T-cell (primary cell): ENCODE data around the gene TNS1. TPM values are rescaled to one million over a fixed set of nuclear protein-coding genes. Genes with fewer than 3 reads are reported as not detected.
A peak's percentile ranks its signal among the peaks of the same experiment; 100 is the strongest.
"Not testable (repeated sequence)": the region's sequence is repeated elsewhere in the genome, so short reads cannot be mapped to it uniquely, and the experiment has no call there.

Experiments used
- ATAC-seq, 4 experiments: fragments of 200-7000 bp in 3 of 4; fragments of 150-1000 bp in 1 of 4; cut with Tn5 transposase; replicated peaks in 1 of 4; 1 replicate in 3 of 4; 2 replicates in 1 of 4; pipeline ENCODE4 v1.10.0; 2021; ENCODE audit warnings: moderate library complexity in 3 of 4, mild to moderate bottlenecking in 2 of 4, moderate number of reproducible peaks in 1 of 4
- CTCF ChIA-PET, 2 donors: fragments of 300-600 bp; sonication (Branson Sonifier 250); formaldehyde crosslinking; loops; one replicate each; lab custom pipeline; 2022; ENCODE audit warnings: antibody characterized with exemption in 2 of 2; lab: Charles Lee
- POLR2A ChIA-PET, 2 donors: fragments of 300-600 bp; sonication (Branson Sonifier 250); formaldehyde crosslinking; loops; one replicate each; lab custom pipeline; 2022; ENCODE audit warnings: antibody characterized with exemption in 2 of 2; lab: Charles Lee
- DNase-seq, 35 experiments: peaks; one replicate each; pipeline versions ENCODE4 v3.0.0 to v3.0.0-alpha.2; 2013 to 2023
- H3K27ac ChIP-seq: one replicate; pipeline ENCODE4 v1.5.1; 2013; ENCODE audit warnings: low read length
- H3K27me3 ChIP-seq, 2 experiments: replicated peaks in 1 of 2; 1 replicate in 1 of 2; 2 replicates in 1 of 2; pipeline versions ENCODE4 v1.6.1 to v1.7.0; 2013; ENCODE audit warnings: low read length in 1 of 2, mixed read lengths in 1 of 2; ENCODE audit not compliant: control insufficient read depth in 2 of 2, insufficient read depth in 2 of 2; ENCODE audit errors: extremely low read depth in 1 of 2
- H3K36me3 ChIP-seq, 2 donors: 1 replicate in 1 of 2; 2 replicates in 1 of 2; pipeline versions ENCODE4 v1.6.1 to v1.7.0; 2013; ENCODE audit warnings: low read length in 1 of 2; ENCODE audit not compliant: control insufficient read depth in 2 of 2, insufficient read depth in 1 of 2; ENCODE audit errors: extremely low read depth in 1 of 2
- H3K4me1 ChIP-seq, 2 experiments: 1 replicate in 1 of 2; 2 replicates in 1 of 2; pipeline versions ENCODE4 v1.6.1 to v1.7.0; 2013; ENCODE audit warnings: low read length in 2 of 2, mixed read lengths in 1 of 2; ENCODE audit not compliant: insufficient read depth in 2 of 2, control insufficient read depth in 1 of 2; ENCODE audit errors: extremely low read depth in 1 of 2
- H3K4me3 ChIP-seq, 2 donors: 1 replicate in 1 of 2; 2 replicates in 1 of 2; pipeline versions ENCODE4 v1.5.1 to v1.7.0; 2013; ENCODE audit warnings: mild to moderate bottlenecking in 2 of 2, low read length in 1 of 2, moderate library complexity in 1 of 2; ENCODE audit not compliant: control insufficient read depth in 1 of 2; ENCODE audit errors: extremely low read depth in 1 of 2
- H3K9me3 ChIP-seq: 2 replicates; pipeline ENCODE4 v1.7.0; 2013
- H3K27ac Mint-ChIP-seq, 2 donors: one replicate each; pipeline ENCODE4 v1.8.0; 2020 to 2021; ENCODE audit warnings: mild to moderate bottlenecking in 2 of 2, mixed read lengths in 2 of 2
- H3K27me3 Mint-ChIP-seq, 2 donors: one replicate each; pipeline ENCODE4 v1.8.0; 2021 to 2022; ENCODE audit warnings: mixed read lengths in 2 of 2
- H3K36me3 Mint-ChIP-seq: one replicate; pipeline ENCODE4 v1.8.0; 2021; ENCODE audit warnings: mixed read lengths
- H3K4me1 Mint-ChIP-seq, 3 donors: one replicate each; pipeline ENCODE4 v1.8.0; 2020 to 2022; ENCODE audit warnings: mixed read lengths in 3 of 3, mild to moderate bottlenecking in 1 of 3
- H3K4me3 Mint-ChIP-seq, 3 donors: one replicate each; pipeline ENCODE4 v1.8.0; 2020 to 2022; ENCODE audit warnings: mild to moderate bottlenecking in 3 of 3, mixed read lengths in 3 of 3, moderate library complexity in 3 of 3
- H3K9me3 Mint-ChIP-seq, 3 donors: one replicate each; pipeline ENCODE4 v1.8.0; 2020 to 2022; ENCODE audit warnings: mixed read lengths in 3 of 3
- WGBS: methylation state at CpG from one replicate; pipeline ENCODE4 v1.1.5; 2013; ENCODE audit warnings: missing lambda C conversion rate; ENCODE audit not compliant: insufficient coverage; 5-methylcytosine and 5-hydroxymethylcytosine counted together
- total RNA-seq, 35 experiments: library from RNA in 6 of 35; stranded (reverse) in 6 of 35; fragments of 120-200 nt in 1 of 35; gene quantifications; one replicate each; pipeline versions ENCODE4 v1.2.1 to v1.2.4 and lab custom pipeline; 2013 to 2026

The TNS1 gene
- total RNA-seq (1 to 10 TPM in 3 of 5 donors, under 1 TPM in 2; 0.28 to 2.1 (median 1.3) TPM), total RNA-seq (lab: John Stamatoyannopoulos, UW) (0 to 6.3 (median 0.32) reads per million in 29 experiments)
- total RNA-seq (2013): 0.28 TPM

DNA sequence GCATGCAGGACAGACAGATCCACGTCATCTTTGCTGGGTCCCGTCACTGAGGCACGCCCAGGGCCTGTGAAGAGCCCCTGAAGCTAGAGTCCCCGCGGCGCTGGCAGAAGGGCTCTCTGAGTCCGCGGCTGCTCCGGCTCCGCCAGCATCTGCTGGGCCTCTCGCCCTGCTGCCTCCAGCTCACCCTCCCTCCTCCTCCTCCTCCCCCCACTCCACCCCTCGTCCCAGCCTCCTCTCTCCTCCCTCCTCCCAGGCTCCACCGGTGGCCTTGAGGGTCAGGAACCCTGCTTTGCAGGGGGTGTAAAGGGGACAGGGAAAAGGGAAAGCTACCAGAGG is at the start of gene TNS1:
TSS of gene TNS1 (minus strand) at position 151 of the 336 bp plus-strand sequence. CDS start at position 28, 123 bp downstream.
- Mint-ChIP-seq H3K4me1 (peaks cover 0 to 4% (median 0%) of the 10 kb centered on the region in 3 donors), H3K27ac (no peak within 1 kb of the TSS), H3K4me3 (no peak within 1 kb of the TSS), H3K36me3 (no peaks in the 10 kb centered on the region), H3K9me3 (no peaks in the 10 kb centered on the region), H3K27me3 (peaks cover 19 to 22% of the 10 kb centered on the region in 2 donors)
- ChIA-PET CTCF (interaction anchor here in 1 of 2 donors (0.6 kb wide), 1 partner anchor 941 kb away, joined by 4 read pairs; no protein-coding TSS in a partner anchor), POLR2A (no interaction called here)
- no peaks in the 10 kb centered on the region for H3K4me1 ChIP-seq
- 88% methylated on average over 3 of the region's 13 CpGs for WGBS
- ATAC-seq (no peak), DNase-seq (no peak)
- peaks cover 0 to 53% of the 10 kb centered on the region in 2 experiments for H3K27me3 ChIP-seq
- H3K27ac ChIP-seq: no peak within 1 kb of the TSS
- no peaks in the 10 kb centered on the region for H3K36me3 ChIP-seq
- H3K9me3 ChIP-seq: no peaks in the 10 kb centered on the region
- H3K4me3 ChIP-seq: no peak within 1 kb of the TSS

DNA sequence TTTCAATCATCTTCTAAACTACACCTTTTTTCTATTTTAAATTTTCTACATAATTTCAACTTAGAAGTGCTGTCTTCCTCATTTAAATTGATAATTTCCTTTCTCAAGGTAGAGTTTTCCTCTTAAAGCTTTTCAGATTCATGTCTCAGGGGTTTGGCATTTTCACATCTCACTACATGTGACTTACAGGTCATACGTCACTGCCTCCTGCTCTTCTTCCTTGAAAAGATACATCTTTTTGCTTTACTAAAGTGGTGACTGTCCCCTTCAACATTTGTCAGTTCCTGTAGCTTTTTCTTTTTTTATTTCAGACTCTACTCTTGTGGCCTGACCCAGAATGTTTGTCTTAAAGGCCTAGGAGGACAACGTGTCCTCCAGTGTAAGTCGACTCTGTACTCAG is 49.1 kb upstream of the TNS1 start:
- no peaks in the 10 kb centered on the region for H3K9me3 ChIP-seq
- H3K4me1 Mint-ChIP-seq: no peaks in the 10 kb centered on the region
- no peaks in the 10 kb centered on the region for H3K4me1 ChIP-seq
- H3K36me3 Mint-ChIP-seq: peaks cover 3% of the 10 kb centered on the region
- 86% methylated on average over 1 of the region's 3 CpGs for WGBS
- peaks cover 26 to 30% of the 10 kb centered on the region in 2 donors for H3K27me3 Mint-ChIP-seq
- DNase-seq: no peak
- peaks cover 13 to 18% (median 13%) of the 10 kb centered on the region in 3 donors for H3K9me3 Mint-ChIP-seq
- no peak overlapping the region for H3K4me3 Mint-ChIP-seq
- no peak for ATAC-seq
- no peaks in the 10 kb centered on the region for H3K36me3 ChIP-seq
- CTCF ChIA-PET: no interaction called here
- H3K27ac Mint-ChIP-seq: no peak overlapping the region
- peaks cover 0 to 13% of the 10 kb centered on the region in 2 experiments for H3K27me3 ChIP-seq
- POLR2A ChIA-PET: no interaction called here
- H3K27ac ChIP-seq: no peak overlapping the region
- no peak overlapping the region for H3K4me3 ChIP-seq

DNA sequence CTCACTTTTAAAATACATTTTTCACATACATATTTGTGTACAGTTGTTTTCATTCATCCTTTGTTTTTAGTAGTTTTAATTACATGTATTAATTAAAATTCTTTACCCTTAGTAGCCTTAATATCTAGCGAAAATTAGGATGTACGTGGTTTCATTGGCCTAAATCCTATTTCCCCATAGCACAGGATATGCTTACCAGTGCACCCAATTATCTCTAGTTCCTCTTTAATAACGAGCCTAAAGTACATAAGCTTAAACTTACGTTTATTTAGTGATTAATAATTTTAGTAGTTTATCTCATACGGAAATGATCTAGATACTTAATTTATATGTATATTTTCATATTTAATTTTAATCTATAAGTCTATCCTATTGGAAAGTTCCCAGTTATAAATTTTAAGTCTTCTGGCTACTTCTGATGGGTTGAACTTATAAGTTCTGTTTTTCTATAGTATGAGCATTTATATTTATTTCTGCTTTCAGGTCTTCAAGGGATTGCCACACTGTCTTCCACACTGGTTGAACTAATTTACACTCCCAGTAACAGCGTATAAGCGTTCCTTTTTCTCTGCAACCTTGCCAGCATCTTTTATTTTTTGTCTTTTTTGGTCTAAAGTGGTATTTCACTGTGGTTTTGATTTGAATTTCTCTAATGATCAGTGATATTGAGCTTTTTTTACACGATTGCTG is 44.9 kb upstream of the TNS1 start:
- ATAC-seq (no peak), DNase-seq (no peak)
- Mint-ChIP-seq H3K9me3 (peaks cover 13 to 18% (median 13%) of the 10 kb centered on the region in 3 donors), H3K27ac (no peak overlapping the region), H3K4me3 (no peak overlapping the region), H3K4me1 (no peaks in the 10 kb centered on the region), H3K36me3 (peaks cover 3% of the 10 kb centered on the region), H3K27me3 (peaks cover 16 to 24% of the 10 kb centered on the region in 2 donors)
- no peak overlapping the region for H3K27ac ChIP-seq
- no peak overlapping the region for H3K4me3 ChIP-seq
- H3K9me3 ChIP-seq: no peaks in the 10 kb centered on the region
- no peaks in the 10 kb centered on the region for H3K4me1 ChIP-seq
- ChIA-PET POLR2A (interaction anchor here in 1 of 2 donors (0.5 kb wide), 1 partner anchor 256 kb away, joined by 4 read pairs; no protein-coding TSS in a partner anchor), CTCF (interaction anchor here in 1 of 2 donors (0.6 kb wide), 1 partner anchor 206 kb away, joined by 5 read pairs; no protein-coding TSS in a partner anchor)
- WGBS: 50% methylated on average over 1 of the region's 8 CpGs
- H3K36me3 ChIP-seq: no peaks in the 10 kb centered on the region
- peaks cover 0 to 17% of the 10 kb centered on the region in 2 experiments for H3K27me3 ChIP-seq

DNA sequence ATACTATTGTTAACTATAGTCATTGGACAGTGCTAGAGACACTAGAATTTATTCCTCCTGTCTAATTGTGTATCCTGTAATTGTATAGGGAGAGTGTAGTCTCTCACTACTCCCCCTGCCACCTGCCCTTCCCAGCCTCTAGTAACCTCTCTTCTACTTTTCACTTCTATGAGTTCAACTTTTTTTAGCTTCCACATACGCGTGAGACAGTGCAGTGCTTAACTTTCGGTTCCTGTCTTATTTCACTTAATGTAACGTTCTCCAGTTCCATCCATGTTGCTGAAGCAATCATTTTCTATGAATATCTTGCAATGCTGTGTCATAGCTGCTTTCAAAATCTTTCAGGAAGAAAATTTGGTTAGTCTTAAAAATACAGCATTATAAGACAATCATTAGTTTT is 43.4 kb upstream of the TNS1 start:
- no peak for DNase-seq
- ChIA-PET CTCF (no interaction called here), POLR2A (no interaction called here)
- H3K9me3 Mint-ChIP-seq: peaks cover 8 to 18% (median 13%) of the 10 kb centered on the region in 3 donors
- peaks cover 0 to 17% of the 10 kb centered on the region in 2 experiments for H3K27me3 ChIP-seq
- no peaks in the 10 kb centered on the region for H3K4me1 ChIP-seq
- peaks cover 16 to 29% of the 10 kb centered on the region in 2 donors for H3K27me3 Mint-ChIP-seq
- H3K36me3 ChIP-seq: no peaks in the 10 kb centered on the region
- no peaks in the 10 kb centered on the region for H3K36me3 Mint-ChIP-seq
- 85% methylated on average over 3 of the region's 4 CpGs for WGBS
- ATAC-seq: no peak
- no peak overlapping the region for H3K4me3 ChIP-seq
- no peaks in the 10 kb centered on the region for H3K9me3 ChIP-seq
- H3K27ac ChIP-seq: no peak overlapping the region
- peaks cover 1 to 5% (median 4%) of the 10 kb centered on the region in 3 donors for H3K4me1 Mint-ChIP-seq
- no peak overlapping the region for H3K27ac Mint-ChIP-seq
- no peak overlapping the region for H3K4me3 Mint-ChIP-seq

DNA sequence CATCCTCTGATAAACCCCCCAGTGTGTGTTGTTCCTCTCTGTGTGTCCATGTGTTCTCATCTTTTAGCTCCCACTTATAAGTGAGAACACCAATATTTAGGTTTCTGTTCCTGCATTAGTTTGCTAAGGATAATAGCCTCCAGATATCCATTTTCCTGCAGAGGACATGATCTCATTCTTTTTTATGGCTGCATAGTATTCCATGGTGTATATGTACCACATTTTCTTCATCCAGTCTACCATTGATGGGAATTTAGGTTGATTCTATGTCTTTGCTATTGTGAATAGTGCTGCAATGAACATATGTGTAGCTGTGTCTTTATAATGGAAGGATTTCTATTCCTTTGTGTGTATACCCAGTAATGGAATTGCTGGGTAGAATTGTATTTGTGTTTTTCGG is 41.8 kb upstream of the TNS1 start:
- H3K9me3 Mint-ChIP-seq, H3K4me3 Mint-ChIP-seq, H3K36me3 ChIP-seq, H3K9me3 ChIP-seq, DNase-seq, H3K27ac Mint-ChIP-seq, H3K4me3 ChIP-seq, H3K36me3 Mint-ChIP-seq, H3K27ac ChIP-seq, H3K4me1 Mint-ChIP-seq, CTCF ChIA-PET, H3K4me1 ChIP-seq, ATAC-seq: not testable (repeated sequence)
- H3K27me3 Mint-ChIP-seq: peaks cover 25 to 30% of the 10 kb centered on the region in 2 donors
- POLR2A ChIA-PET: interaction anchor here in 1 of 2 donors (0.6 kb wide), 1 partner anchor 116 kb away, joined by 4 read pairs; no protein-coding TSS in a partner anchor
- no CpG with 5 or more reads among the region's 1 CpG for WGBS
- peaks cover 0 to 15% of the 10 kb centered on the region in 2 experiments for H3K27me3 ChIP-seq

DNA sequence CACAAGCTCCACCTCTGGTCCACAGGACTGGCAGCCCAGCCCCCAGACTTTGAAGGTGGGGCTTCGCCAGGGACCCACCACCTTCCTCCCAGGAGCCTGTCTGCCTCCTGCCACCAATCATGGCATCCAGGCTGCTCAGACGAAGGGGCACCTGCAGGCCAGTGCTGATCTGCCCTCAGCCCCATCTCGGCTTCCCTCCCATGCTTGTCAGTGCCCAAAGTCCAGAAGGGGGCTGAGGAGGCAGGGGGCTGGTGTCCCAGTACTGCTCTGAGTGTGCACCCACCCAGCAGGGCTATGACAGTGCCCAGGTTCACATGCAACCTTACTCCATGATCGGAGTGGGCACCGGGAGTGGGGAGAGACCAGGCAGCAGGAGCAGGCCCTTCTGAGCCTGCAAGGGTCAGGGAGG is 40.9 kb upstream of the TNS1 start:
- Histone ChIP-seq H3K36me3 (no peaks in the 10 kb centered on the region), H3K27ac (no peak overlapping the region), H3K27me3 (peaks cover 0 to 17% of the 10 kb centered on the region in 2 experiments), H3K4me1 (no peaks in the 10 kb centered on the region), H3K9me3 (no peaks in the 10 kb centered on the region), H3K4me3 (no peak overlapping the region)
- H3K4me1 Mint-ChIP-seq: peaks cover 6 to 13% (median 12%) of the 10 kb centered on the region in 3 donors
- WGBS: 84% methylated on average over 5 of the region's 5 CpGs
- H3K27ac Mint-ChIP-seq: no peak overlapping the region
- peaks cover 26 to 36% of the 10 kb centered on the region in 2 donors for H3K27me3 Mint-ChIP-seq
- DNase-seq: peak in 1 of 35 experiments; percentile 6
- no peaks in the 10 kb centered on the region for H3K36me3 Mint-ChIP-seq
- CTCF ChIA-PET: no interaction called here
- no peak overlapping the region for H3K4me3 Mint-ChIP-seq
- POLR2A ChIA-PET: interaction anchor here in 1 of 2 donors (0.6 kb wide), 1 partner anchor 115 kb away, joined by 4 read pairs; no protein-coding TSS in a partner anchor
- peaks cover 0 to under 1% (median under 1%) of the 10 kb centered on the region in 3 donors for H3K9me3 Mint-ChIP-seq
- ATAC-seq: no peak
